ENCODE measurements around the gene ABR. TPM values are rescaled to one million over a fixed set of nuclear protein-coding genes. Genes with fewer than 3 reads are reported as not detected.

Gene ABR
- total RNA-seq, 4 donors from 2014 or later: 286 to 1,099 (median 522) TPM

DNA sequence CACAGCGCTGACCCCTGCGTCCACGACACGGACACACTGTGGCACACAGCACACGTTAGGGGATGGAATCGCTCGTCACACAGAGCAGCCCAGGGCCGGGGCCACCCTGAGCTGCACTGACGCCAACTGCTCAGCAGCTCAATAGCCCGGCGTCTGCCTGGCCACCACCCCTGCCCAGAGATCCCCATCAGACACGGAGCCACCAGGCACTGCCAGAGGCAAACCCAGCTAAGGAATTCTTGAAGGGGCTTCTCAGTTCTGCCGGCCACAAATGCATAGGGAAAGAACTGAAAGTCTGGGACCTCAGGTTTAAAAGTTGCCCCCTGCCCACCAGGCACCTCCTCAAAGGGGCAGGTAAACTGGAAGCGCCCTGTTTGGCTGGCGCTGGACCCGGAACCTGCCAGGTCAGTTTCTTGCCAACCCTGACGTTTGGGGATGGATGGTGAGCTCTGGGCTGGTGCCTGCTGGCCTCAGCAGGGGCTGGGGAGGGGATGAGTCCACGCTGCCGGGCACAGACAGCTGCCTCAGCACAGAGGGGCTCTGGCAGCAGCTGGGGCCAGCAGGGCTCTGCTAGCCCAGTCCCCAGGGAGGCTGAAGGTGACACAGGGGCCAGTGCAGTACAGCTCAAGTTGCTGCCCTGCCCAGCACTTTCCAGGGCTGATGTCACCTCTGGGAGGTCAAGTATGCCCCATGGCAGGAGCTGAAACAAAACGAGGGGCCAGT, 149.7 kb downstream of the ABR start:
- Histone ChIP-seq H3K27ac (peak overlapping the region; percentile 54 to 79 (median 68)), H3K4me1 (peaks cover 3 to 29% (median 13%) of the 10 kb centered on the region in 4 donors), H3K36me3 (peaks cover 0 to 16% (median 3%) of the 10 kb centered on the region in 4 donors), H3K27me3 (no peaks in the 10 kb centered on the region), H3K4me3 (peak overlapping the region in 2 of 4 donors; percentile 32 to 40), H3K9me3 (no peaks in the 10 kb centered on the region)
- WGBS, 2 donors (ENCODE audit: low coverage in 1 of 2): 77% methylated on average over 18 of the region's 20 CpGs; no CpG with 5 or more reads in 1 of the 2 donors
- in situ Hi-C loops (cut with MboI; ENCODE audit: low pct_ligation_motif_present in 1 of 4, low pct_unique_long_range_greater_than_20kb in 1 of 4, low sequenced_read_pairs in 3 of 4) (no loop called here), intact Hi-C loops (cut with DNase I; ENCODE audit: low total_unique reads) (no loop called here)
- DNase-seq: no peak
- TF ChIP-seq EP300 (IDR thresholded peaks at IDR 0.05; ENCODE audit: low read depth): no peak
- TF ChIP-seq POLR2A (IDR thresholded peaks at IDR 0.05): no peak
- TF ChIP-seq, protein P1, sequence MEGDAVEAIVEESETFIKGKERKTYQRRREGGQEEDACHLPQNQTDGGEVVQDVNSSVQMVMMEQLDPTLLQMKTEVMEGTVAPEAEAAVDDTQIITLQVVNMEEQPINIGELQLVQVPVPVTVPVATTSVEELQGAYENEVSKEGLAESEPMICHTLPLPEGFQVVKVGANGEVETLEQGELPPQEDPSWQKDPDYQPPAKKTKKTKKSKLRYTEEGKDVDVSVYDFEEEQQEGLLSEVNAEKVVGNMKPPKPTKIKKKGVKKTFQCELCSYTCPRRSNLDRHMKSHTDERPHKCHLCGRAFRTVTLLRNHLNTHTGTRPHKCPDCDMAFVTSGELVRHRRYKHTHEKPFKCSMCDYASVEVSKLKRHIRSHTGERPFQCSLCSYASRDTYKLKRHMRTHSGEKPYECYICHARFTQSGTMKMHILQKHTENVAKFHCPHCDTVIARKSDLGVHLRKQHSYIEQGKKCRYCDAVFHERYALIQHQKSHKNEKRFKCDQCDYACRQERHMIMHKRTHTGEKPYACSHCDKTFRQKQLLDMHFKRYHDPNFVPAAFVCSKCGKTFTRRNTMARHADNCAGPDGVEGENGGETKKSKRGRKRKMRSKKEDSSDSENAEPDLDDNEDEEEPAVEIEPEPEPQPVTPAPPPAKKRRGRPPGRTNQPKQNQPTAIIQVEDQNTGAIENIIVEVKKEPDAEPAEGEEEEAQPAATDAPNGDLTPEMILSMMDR (IDR thresholded peaks at IDR 0.05): no peak
- TF ChIP-seq POLR2AphosphoS5 (IDR thresholded peaks at IDR 0.05): no peak

DNA sequence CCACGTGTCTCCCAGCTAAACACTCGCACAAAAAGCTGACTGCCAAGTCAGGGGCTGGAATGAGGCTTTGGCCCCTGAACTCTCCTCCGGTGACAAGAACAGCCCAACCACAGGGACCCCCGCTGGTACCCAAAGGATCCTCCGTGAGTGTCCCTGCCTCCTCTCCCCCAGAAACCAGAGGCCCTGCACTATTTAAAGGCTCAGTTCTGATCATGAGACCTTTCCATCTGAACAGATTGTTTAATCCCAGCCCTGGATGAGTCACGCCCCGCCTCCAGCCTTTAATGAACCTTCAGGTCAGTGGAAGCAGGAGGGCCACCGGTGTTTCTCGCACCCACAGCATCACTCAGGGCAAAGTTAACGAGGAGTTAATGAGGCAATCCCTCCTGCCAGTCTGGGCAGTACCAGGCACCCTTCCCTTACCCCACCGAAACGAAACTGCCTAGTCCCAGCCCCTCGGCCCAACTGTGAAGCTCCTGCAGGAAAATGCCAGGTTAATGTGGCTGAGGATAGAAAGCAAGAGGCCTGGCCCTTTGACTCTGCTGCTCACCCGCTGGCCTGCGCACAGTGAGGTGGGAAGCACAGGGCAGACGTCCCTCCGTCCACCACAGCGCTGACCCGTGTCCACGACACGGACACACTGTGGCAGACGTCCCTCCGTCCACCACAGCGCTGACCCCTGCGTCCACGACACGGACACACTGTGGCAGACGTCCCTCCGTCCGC, 150.4 kb downstream of the ABR start:
- Histone ChIP-seq H3K4me1 (peaks cover 3 to 29% (median 13%) of the 10 kb centered on the region in 4 donors), H3K27me3 (no peaks in the 10 kb centered on the region), H3K4me3 (no peak overlapping the region), H3K27ac (peak overlapping the region; percentile 54 to 79 (median 68)), H3K9me3 (no peaks in the 10 kb centered on the region), H3K36me3 (peaks cover 0 to 16% (median 3%) of the 10 kb centered on the region in 4 donors)
- DNase-seq: peak; percentile 43
- 63% methylated on average over 30 of the region's 30 CpGs; no CpG with 5 or more reads in 1 of the 2 donors for WGBS, 2 donors (ENCODE audit: low coverage in 1 of 2)
- in situ Hi-C loops (cut with MboI; ENCODE audit: low pct_ligation_motif_present in 1 of 4, low pct_unique_long_range_greater_than_20kb in 1 of 4, low sequenced_read_pairs in 3 of 4): no loop called here
- intact Hi-C loops (cut with DNase I; ENCODE audit: low total_unique reads): no loop called here
- TF ChIP-seq, protein P1 (IDR thresholded peaks at IDR 0.05): no peak
- TF ChIP-seq POLR2A (IDR thresholded peaks at IDR 0.05) (peak; percentile 14), EP300 (IDR thresholded peaks at IDR 0.05; ENCODE audit: low read depth) (no peak)

- Histone ChIP-seq H3K4me3 (no peak overlapping the region), H3K27ac (no peak overlapping the region), H3K36me3 (peaks cover 0 to 16% (median 3%) of the 10 kb centered on the region in 4 donors), H3K4me1 (peaks cover 3 to 34% (median 12%) of the 10 kb centered on the region in 4 donors), H3K9me3 (no peaks in the 10 kb centered on the region), H3K27me3 (no peaks in the 10 kb centered on the region)
- intact Hi-C loops (cut with DNase I; ENCODE audit: low total_unique reads): no loop called here
- DNase-seq: no peak
- TF ChIP-seq, protein P1 (IDR thresholded peaks at IDR 0.05): no peak
- TF ChIP-seq POLR2A (IDR thresholded peaks at IDR 0.05) (no peak), EP300 (IDR thresholded peaks at IDR 0.05; ENCODE audit: low read depth) (no peak), POLR2AphosphoS5 (IDR thresholded peaks at IDR 0.05) (no peak)
- in situ Hi-C loops (cut with MboI; ENCODE audit: low pct_ligation_motif_present in 1 of 4, low pct_unique_long_range_greater_than_20kb in 1 of 4, low sequenced_read_pairs in 3 of 4): no loop called here
- WGBS, 2 donors (ENCODE audit: low coverage in 1 of 2): 93% methylated on average over 7 of the region's 9 CpGs; no CpG with 5 or more reads in 1 of the 2 donors
Observed at GRCh38 chr17:1027044-1027443, 152.7 kb downstream of the ABR start.

- intact Hi-C loops (cut with DNase I; ENCODE audit: low total_unique reads): no loop called here
- 95% methylated on average over 8 of the region's 10 CpGs; no CpG with 5 or more reads in 1 of the 2 donors for WGBS, 2 donors (ENCODE audit: low coverage in 1 of 2)
- no peaks in the 10 kb centered on the region for H3K9me3 ChIP-seq
- H3K27ac ChIP-seq: no peak overlapping the region
- in situ Hi-C loops (cut with MboI; ENCODE audit: low pct_ligation_motif_present in 1 of 4, low pct_unique_long_range_greater_than_20kb in 1 of 4, low sequenced_read_pairs in 3 of 4): no loop called here
- no peak overlapping the region for H3K4me3 ChIP-seq
- no peak for DNase-seq
- H3K4me1 ChIP-seq: peaks cover 3 to 31% (median 11%) of the 10 kb centered on the region in 4 donors
- no peak for TF ChIP-seq EP300 (IDR thresholded peaks at IDR 0.05; ENCODE audit: low read depth)
- TF ChIP-seq POLR2A (IDR thresholded peaks at IDR 0.05): no peak
- TF ChIP-seq, protein P1 (IDR thresholded peaks at IDR 0.05): no peak
- no peak for TF ChIP-seq POLR2AphosphoS5 (IDR thresholded peaks at IDR 0.05)
- no peaks in the 10 kb centered on the region for H3K27me3 ChIP-seq
- H3K36me3 ChIP-seq: peaks cover 0 to 16% (median 3%) of the 10 kb centered on the region in 4 donors
Observed at GRCh38 chr17:1026599-1026975, 153.2 kb downstream of the ABR start.

All from transverse colon (tissue), 4 donors.